Endothelial cell of umbilical vein (primary cell): ENCODE measurements around the gene CSF2. TPM values are rescaled to one million over a fixed set of nuclear protein-coding genes. Genes with fewer than 3 reads are reported as not detected.

Source experiments
- BruUV-seq: library from RNA; stranded (reverse); fragments of 400-500 nt; replicated peaks from 2 replicates; lab custom pipeline; 2021; lab: Mats Ljungman, UMichigan
- CTCF ChIA-PET: fragments of 300-600, 350-600 bp; sonication (Branson Sonifier 250); formaldehyde crosslinking; loops from one replicate; lab custom pipeline; 2021; ENCODE audit warnings: antibody characterized with exemption, inconsistent platforms; lab: Charles Lee
- POLR2A ChIA-PET: fragments of 300-600, 350-600 bp; sonication (Branson Sonifier 250); formaldehyde crosslinking; loops from one replicate; lab custom pipeline; 2021; ENCODE audit warnings: antibody characterized with exemption, inconsistent platforms; lab: Charles Lee
- DNase-seq: peaks from one replicate; pipeline ENCODE4 v3.0.0-alpha.2; 2011; ENCODE audit warnings: low read depth, low spot score
- FAIRE-seq: peaks from 2 replicates; lab custom pipeline; 2011; peaks lifted over from hg19 to GRCh38; lab: Jason Lieb, UNC
- H2AFZ ChIP-seq: 2 replicates; pipeline ENCODE4 v1.6.0; 2012; ENCODE audit warnings: low read depth, low read length, control low read depth, inconsistent platforms
- H3K27ac ChIP-seq: 2 replicates; pipeline ENCODE4 v1.5.1; 2011; ENCODE audit warnings: low read depth, mild to moderate bottlenecking, control low read depth, low read length, moderate library complexity; ENCODE audit not compliant: insufficient read depth
- H3K27me3 ChIP-seq, 2 experiments: 2 replicates each; pipeline versions ENCODE4 v1.6.0 to v1.6.1; 2011; ENCODE audit warnings: low read length in 2 of 2, mixed read lengths in 1 of 2; ENCODE audit not compliant: control insufficient read depth in 2 of 2, insufficient read depth in 2 of 2
- H3K36me3 ChIP-seq, 2 experiments: 2 replicates in 1 of 2; 3 replicates in 1 of 2; pipeline ENCODE4 v1.5.1; 2011; ENCODE audit warnings: low read length in 2 of 2, mild to moderate bottlenecking in 1 of 2, moderate library complexity in 1 of 2; ENCODE audit not compliant: control insufficient read depth in 2 of 2, insufficient read depth in 2 of 2; ENCODE audit errors: extremely low read depth in 1 of 2
- H3K4me1 ChIP-seq: 3 replicates; pipeline ENCODE4 v1.5.1; 2011; ENCODE audit warnings: mild to moderate bottlenecking, low read length; ENCODE audit not compliant: control insufficient read depth, insufficient read depth; ENCODE audit errors: extremely low read depth
- H3K4me2 ChIP-seq: 2 replicates; pipeline ENCODE4 v1.6.1; 2011; ENCODE audit warnings: low read length, control low read depth, mixed read lengths; ENCODE audit not compliant: insufficient read depth
- H3K4me3 ChIP-seq, 3 experiments: fragments of 200-600 bp in 1 of 3; sonication (generic), shearing (Covaris generic) in 1 of 3; replicated peaks in 1 of 3; 2 replicates each; pipeline ENCODE4 v1.5.1; 2011 to 2016; ENCODE audit warnings: control low read depth in 3 of 3, low read length in 3 of 3, mild to moderate bottlenecking in 2 of 3, inconsistent platforms in 1 of 3, low read depth in 1 of 3, moderate library complexity in 1 of 3; ENCODE audit not compliant: insufficient read depth in 1 of 3
- H3K79me2 ChIP-seq: 2 replicates; pipeline ENCODE4 v1.6.0; 2012; ENCODE audit warnings: low read length, inconsistent platforms; ENCODE audit not compliant: control insufficient read depth, insufficient read depth
- H3K9ac ChIP-seq: replicated peaks from 2 replicates; pipeline ENCODE3; 2011; ENCODE audit warnings: low read length, control low read depth; ENCODE audit not compliant: insufficient read depth; ENCODE audit errors: extremely low read depth
- H3K9me1 ChIP-seq: replicated peaks from 3 replicates; pipeline ENCODE4 v1.6.0; 2011; ENCODE audit warnings: mild to moderate bottlenecking, low read length; ENCODE audit not compliant: control insufficient read depth, insufficient read depth; ENCODE audit errors: extremely low read depth
- H3K9me3 ChIP-seq: replicated peaks from 2 replicates; pipeline ENCODE4 v1.5.1; 2012; ENCODE audit warnings: low read length, inconsistent platforms; ENCODE audit not compliant: control insufficient read depth, insufficient read depth
- H4K20me1 ChIP-seq: replicated peaks from 2 replicates; pipeline ENCODE3; 2011; ENCODE audit warnings: mild to moderate bottlenecking, low read length; ENCODE audit not compliant: control insufficient read depth, insufficient read depth; ENCODE audit errors: extremely low read depth
- CTCF ChIP-seq, 2 donors: IDR thresholded peaks; 1 replicate in 1 of 2; 2 replicates in 1 of 2; pipeline ENCODE4 v1.5.1; 2011; ENCODE audit warnings: low read length in 2 of 2, mild to moderate bottlenecking in 2 of 2, moderate library complexity in 2 of 2, control low read depth in 1 of 2, inconsistent platforms in 1 of 2, low read depth in 1 of 2; ENCODE audit not compliant: insufficient read depth in 1 of 2; ENCODE audit errors: extremely low read depth in 1 of 2
- EZH2 ChIP-seq: IDR thresholded peaks from 2 replicates; pipeline ENCODE4 v1.6.1; 2012; ENCODE audit warnings: borderline replicate concordance, low read depth, mild to moderate bottlenecking, moderate library complexity, low read length, inconsistent platforms; ENCODE audit not compliant: severe bottlenecking
- FOS ChIP-seq: IDR thresholded peaks from 2 replicates; pipeline ENCODE4 v1.6.1; 2011; ENCODE audit warnings: mild to moderate bottlenecking, low read length, moderate library complexity, borderline replicate concordance; ENCODE audit not compliant: insufficient read depth
- GATA2 ChIP-seq: IDR thresholded peaks from 2 replicates; pipeline ENCODE4 v1.7.0; 2011; ENCODE audit warnings: low read depth, mild to moderate bottlenecking, moderate library complexity, mixed read lengths, low read length; ENCODE audit not compliant: insufficient read length, insufficient read depth
- JUN ChIP-seq: IDR thresholded peaks from 2 replicates; pipeline ENCODE4 v1.6.1; 2011; ENCODE audit warnings: borderline replicate concordance, low read depth; ENCODE audit not compliant: insufficient read length, insufficient read depth
- MAX ChIP-seq: IDR thresholded peaks from 2 replicates; pipeline ENCODE4 v1.6.1; 2011; ENCODE audit not compliant: insufficient read depth, insufficient read length
- MYC ChIP-seq: IDR thresholded peaks from one replicate; pipeline ENCODE4 v1.6.1; 2011; ENCODE audit warnings: mild to moderate bottlenecking, low read depth, low read length
- POLR2A ChIP-seq: IDR thresholded peaks from 2 replicates; pipeline ENCODE4 v1.6.1; 2012; ENCODE audit warnings: low read depth, mild to moderate bottlenecking, control low read depth, low read length
- POLR2AphosphoS5 ChIP-seq: IDR thresholded peaks from 2 replicates; pipeline ENCODE4 v1.6.1; 2012; ENCODE audit warnings: low read depth, mild to moderate bottlenecking, control low read depth, low read length, moderate library complexity; ENCODE audit not compliant: insufficient read depth
- dilution Hi-C: fragments of 300-500 bp; cut with MboI; formaldehyde crosslinking; loops from one replicate; pipeline ENCODE4 v1.15.0; 2019; ENCODE audit warnings: low sequenced_read_pairs; ENCODE audit not compliant: extremely low pct_ligation_motif_present
- intact Hi-C: fragments of 100-400 bp; cut with micrococcal nuclease; formaldehyde crosslinking; loops from one replicate; pipeline ENCODE4 v1.10.0; 2022
- polyA plus RNA-seq, 4 experiments: library from polyadenylated mRNA; depleted of rRNA in 3 of 4; stranded (reverse) in 3 of 4; unstranded in 1 of 4; fragments of >200 nt; gene quantifications; 2 replicates each; pipeline versions ENCODE4 v1.2.1 to v1.2.3, GENCODE V29; 2011 to 2012; ENCODE audit warnings: missing spikeins in 1 of 4
- total RNA-seq: library from RNA; stranded (reverse); gene quantifications from 2 replicates; pipeline ENCODE4 v1.2.3, GENCODE V29; 2021

The CSF2 gene
- total and polyA plus RNA-seq, 2 donors (not counting 3 experiments of a cell fraction or from before 2014, with no cell fraction given) = not detected

GRCh38 chr5:132099076-132099748 is 25.6 kb downstream of the CSF2 start:
- H3K4me1 ChIP-seq = peaks cover 29% of the 10 kb centered on the region
- H3K9me3 ChIP-seq = no peaks in the 10 kb centered on the region
- TF ChIP-seq JUN = no peak
- TF ChIP-seq MAX = no peak
- TF ChIP-seq EZH2 = no peak
- no peak for TF ChIP-seq POLR2AphosphoS5
- no peak for TF ChIP-seq CTCF (IDR thresholded peaks at IDR 0.05; ENCODE audit: extremely low read depth in 1 of 2, insufficient read depth in 1 of 2, low read depth in 1 of 2, low read length in 2 of 2)
- no peak for TF ChIP-seq MYC
- TF ChIP-seq POLR2A = no peak
- no peak for TF ChIP-seq GATA2
- no peak for TF ChIP-seq FOS
- no peak overlapping the region for H2AFZ ChIP-seq
- H3K36me3 ChIP-seq = no peaks in the 10 kb centered on the region
- no peak for DNase-seq
- no peaks in the 10 kb centered on the region for H3K27me3 ChIP-seq
- H3K4me3 ChIP-seq = no peak overlapping the region
- CTCF ChIA-PET = no interaction called here
- H4K20me1 ChIP-seq = no peaks in the 10 kb centered on the region
- no TSS peak for BruUV-seq
- FAIRE-seq = no peak
- no peaks in the 10 kb centered on the region for H3K9me1 ChIP-seq
- intact Hi-C loops (no loop called here), dilution Hi-C loops (no loop called here)
- H3K9ac ChIP-seq = no peak overlapping the region
- no peaks in the 10 kb centered on the region for H3K79me2 ChIP-seq
- no peak overlapping the region for H3K27ac ChIP-seq
- POLR2A ChIA-PET = no interaction called here
- H3K4me2 ChIP-seq = no peak overlapping the region
